ENCODE results near the gene CELF3.

The CELF3 gene

DNA sequence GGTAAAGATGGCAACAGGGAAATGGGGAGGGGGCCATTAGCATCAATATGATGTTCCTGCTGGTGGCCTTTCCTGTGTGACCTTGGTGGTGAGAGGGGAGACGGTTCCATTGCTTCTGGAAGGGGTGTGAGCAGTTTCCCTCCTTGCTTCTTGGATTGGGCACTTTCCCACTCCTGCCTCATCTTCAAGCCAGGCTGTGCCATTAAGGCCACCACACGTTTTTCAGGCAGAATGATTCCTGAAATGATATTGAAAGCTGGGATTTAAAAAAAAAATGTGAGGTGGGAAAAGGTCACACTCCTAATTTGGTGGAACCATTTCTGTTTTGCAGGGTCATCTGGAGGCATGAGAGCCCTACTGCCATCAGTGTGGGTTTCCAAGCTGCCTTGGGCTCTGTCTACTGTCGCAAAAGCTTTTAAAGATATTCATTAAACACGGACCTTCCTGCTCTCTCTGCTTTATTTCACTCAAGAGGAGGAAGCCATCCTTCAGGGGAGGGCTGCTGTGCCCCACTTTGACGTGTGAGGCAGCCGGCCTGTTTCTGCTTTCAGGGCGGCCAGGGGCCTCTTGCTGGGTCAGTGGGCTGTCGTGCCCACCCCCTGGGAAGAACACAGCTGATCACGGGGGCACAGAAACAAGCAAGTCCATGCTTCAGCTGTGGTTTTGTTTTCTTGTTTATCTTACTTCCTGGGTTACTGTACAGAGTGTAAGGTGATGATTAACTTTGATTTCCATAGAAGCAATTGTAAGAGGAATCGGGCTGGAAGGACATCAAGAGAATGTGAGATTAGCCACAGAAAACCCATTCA, 12.8 kb upstream of the CELF3 start:
- no peak overlapping the region for H3K4me3 ChIP-seq (ENCODE audit: low read depth, low read length)
- TF ChIP-seq, protein P1, sequence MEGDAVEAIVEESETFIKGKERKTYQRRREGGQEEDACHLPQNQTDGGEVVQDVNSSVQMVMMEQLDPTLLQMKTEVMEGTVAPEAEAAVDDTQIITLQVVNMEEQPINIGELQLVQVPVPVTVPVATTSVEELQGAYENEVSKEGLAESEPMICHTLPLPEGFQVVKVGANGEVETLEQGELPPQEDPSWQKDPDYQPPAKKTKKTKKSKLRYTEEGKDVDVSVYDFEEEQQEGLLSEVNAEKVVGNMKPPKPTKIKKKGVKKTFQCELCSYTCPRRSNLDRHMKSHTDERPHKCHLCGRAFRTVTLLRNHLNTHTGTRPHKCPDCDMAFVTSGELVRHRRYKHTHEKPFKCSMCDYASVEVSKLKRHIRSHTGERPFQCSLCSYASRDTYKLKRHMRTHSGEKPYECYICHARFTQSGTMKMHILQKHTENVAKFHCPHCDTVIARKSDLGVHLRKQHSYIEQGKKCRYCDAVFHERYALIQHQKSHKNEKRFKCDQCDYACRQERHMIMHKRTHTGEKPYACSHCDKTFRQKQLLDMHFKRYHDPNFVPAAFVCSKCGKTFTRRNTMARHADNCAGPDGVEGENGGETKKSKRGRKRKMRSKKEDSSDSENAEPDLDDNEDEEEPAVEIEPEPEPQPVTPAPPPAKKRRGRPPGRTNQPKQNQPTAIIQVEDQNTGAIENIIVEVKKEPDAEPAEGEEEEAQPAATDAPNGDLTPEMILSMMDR (IDR thresholded peaks at IDR 0.05; ENCODE audit: low read depth, low read length), result no peak

DNA sequence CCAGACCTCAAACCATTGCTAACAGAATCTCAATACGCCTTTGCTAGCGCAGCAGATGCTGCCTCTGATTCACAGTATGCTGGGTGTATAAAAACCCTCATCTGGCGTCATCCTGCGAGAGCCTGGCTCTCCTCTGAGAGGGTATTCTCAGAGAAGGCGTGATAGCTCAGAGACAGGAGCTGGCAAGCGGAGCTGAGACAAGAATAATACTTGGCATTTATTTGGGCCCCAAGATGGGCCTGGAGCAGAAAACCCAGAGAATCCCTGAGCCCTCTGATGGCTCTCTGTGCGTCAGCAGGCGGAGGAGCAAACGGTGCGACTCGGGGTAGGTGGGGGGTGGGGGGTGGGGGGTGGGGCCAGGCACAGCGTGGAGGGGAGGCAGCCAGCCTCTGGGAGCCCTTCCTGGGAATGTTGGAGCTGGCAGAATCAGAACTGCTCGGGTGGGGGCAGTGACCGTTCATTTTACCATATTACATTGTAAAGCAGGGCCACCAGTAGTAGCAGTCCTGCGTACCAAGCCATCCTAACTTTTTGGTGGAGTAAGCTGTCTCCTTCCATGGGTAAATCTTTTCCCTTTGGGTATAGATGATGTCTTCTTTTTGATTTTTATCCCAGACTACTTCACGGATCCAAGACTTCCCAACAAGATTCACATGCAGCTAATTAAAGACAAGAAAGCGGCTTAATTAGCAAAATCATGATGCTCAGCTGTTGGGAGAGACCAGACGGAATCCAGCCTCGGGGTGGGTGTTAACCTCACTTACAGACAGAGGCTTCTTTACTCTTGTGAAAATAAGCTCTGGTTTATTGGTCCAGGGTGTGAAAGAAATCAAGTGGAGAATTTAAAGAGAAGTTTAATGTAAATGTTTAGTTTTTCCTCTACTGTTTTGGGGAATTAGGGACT, 11.8 kb upstream of the CELF3 start:
- TF ChIP-seq, protein P1 (IDR thresholded peaks at IDR 0.05; ENCODE audit: low read depth, low read length), result no peak
- H3K4me3 ChIP-seq (ENCODE audit: low read depth, low read length), result no peak overlapping the region

DNA sequence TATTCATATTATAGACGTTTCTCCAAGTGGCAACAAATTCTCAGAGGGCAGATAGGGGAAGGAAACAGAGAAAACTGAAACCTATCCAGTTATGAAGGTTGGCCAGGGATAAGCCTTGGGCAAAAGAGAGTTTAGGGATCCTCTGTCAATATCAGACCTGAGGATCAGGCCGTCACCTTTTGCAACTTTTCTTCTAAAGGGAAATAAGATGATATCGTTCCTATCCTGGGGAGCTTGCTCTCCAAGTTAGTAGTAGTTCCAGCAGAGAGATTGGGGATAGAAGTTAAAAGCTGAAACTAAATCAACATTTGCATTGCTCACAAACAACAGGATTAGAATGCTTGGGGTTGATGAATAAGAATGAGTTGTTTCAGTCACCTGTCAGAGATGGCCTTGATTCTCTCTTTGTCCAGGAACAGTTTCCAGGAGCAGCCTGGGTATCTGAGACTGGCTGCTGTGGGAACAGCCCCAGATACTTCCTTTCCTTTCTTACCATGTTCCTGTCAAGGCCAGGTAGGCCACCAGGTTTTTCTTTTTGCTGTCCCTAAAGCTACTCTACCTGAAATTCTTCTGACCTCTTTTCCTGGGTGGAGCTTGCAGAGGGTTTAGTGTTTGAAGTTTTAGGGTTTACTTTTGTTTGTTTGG, 7.2 kb upstream of the CELF3 start:
- no peak overlapping the region for H3K4me3 ChIP-seq (ENCODE audit: low read depth, low read length)
- TF ChIP-seq, protein P1 (IDR thresholded peaks at IDR 0.05; ENCODE audit: low read depth, low read length), result no peak

DNA sequence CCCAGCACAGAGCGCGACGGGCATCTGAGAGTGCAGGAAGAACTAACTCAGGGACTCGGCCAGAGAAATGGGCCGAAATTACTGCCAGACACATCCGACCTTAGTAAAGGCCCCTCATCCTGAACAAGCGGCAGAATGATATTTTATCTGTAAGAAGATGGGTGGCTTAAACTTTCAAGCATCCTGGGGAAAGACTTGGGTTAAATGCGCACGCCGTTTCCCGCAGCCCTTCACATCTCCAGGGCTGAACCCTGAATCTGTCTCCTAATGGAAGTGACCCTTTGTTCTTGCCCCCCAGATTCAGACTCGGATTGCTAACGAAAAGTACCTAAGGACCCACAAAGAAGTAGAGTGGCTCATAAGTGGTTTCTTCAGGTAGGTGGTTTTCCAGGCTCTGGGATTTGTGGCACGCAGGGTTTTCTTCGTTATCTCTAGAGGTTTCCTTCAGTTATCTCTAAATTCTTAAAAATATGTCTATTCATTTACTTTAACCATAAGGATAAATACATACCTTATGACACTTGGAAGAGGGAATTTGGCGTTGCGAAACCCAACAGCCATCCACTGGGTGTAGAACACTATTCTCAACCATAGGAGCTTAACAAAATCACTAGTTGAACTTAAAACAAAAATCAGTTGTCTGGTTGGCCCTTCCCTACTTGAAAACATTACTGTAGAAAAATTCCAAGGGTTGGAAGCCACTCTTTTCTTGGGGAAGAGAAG, 5.3 kb upstream of the CELF3 start:
- peak overlapping the region; percentile 55 for H3K4me3 ChIP-seq (ENCODE audit: low read depth, low read length)
- TF ChIP-seq, protein P1 (IDR thresholded peaks at IDR 0.05; ENCODE audit: low read depth, low read length), result no peak

DNA sequence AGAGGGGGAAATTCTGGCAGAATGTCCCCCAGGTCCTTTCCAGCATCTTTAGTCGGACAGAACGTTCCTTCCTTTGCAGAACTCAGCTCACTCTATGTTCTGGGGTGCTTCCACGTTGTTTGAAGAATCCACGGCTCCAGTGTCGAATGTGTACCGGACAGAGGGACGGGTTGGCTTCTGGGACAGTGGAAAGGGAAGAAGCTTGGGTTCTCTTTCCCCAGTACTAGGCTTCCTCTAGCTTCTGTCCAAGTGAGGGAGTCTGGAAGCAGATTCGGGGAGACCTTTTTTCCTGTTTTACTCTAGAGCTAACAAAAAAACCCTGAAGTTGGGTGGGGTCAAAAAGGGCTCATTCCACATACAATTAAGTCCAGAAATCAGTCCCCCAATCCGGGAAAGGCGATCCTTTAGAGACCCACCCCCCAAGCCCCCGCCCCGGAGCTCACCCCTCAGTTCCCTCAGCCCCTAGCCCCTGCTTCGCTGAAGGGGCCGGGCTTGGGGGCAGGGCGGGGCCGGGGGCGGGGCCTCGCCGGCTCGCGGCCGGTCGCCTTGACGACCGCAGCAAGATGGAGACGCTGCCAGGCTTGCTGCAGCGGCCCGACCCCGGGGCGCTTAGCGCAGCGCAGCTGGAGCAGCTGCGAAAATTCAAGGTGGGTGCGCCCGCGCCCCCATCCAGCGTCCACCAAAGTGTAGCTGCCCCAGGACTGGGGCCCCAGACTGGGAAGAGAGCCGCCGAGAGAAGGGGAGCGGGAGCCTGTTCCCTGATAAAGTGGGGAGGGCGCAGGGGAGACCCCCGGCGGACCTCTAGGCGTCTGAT, 4.6 kb upstream of the CELF3 start, which contains the start of gene RIIAD1:
Gene RIIAD1 (plus strand): TSS at position 549 of the 814 bp plus-strand sequence. CDS start 15 bp downstream, at position 564.
- TF ChIP-seq, protein P1 (IDR thresholded peaks at IDR 0.05; ENCODE audit: low read depth, low read length), result no peak
- peak within 1 kb of the TSS; percentile 55 for H3K4me3 ChIP-seq (ENCODE audit: low read depth, low read length)

DNA sequence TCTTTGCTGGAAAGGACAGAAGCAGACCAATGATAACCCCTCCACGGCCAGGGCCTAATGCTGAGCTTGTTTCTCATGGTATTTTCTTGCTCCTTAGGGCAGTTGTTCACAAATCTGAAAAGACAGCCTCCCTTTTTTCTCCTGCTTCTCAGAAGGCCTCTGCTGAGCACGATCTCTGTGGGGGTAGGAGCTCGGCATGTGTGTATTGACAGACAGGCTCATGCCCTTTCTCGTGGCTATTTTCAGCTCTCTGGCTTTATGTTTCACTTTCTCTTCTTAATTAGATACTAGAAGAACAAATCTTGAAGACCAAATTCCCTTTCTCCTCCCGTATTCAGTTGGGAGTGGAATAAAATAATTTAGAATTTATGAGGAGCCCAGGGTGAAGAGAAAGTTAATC, 4.0 kb upstream of the CELF3 start:
- TF ChIP-seq, protein P1 (IDR thresholded peaks at IDR 0.05; ENCODE audit: low read depth, low read length), result no peak
- peak overlapping the region; percentile 55 for H3K4me3 ChIP-seq (ENCODE audit: low read depth, low read length)

Data from WI38 (cell line).